Measurements from ENCODE around the gene TUBGCP2.

Gene TUBGCP2

GRCh38 chr10:133336577-133337369 is 28.1 kb upstream of the TUBGCP2 start, which contains the start of gene CALY:
CALY (minus strand) TSS chr10:133336896; CDS start chr10:133328989, 7,907 bp downstream.
- Histone ChIP-seq H3K27me3 (ENCODE audit: low read depth) (peaks cover 40% of the 10 kb centered on the region), H3K9me3 (no peaks in the 10 kb centered on the region), H3K36me3 (replicated peaks) (no peaks in the 10 kb centered on the region), H3K4me1 (no peaks in the 10 kb centered on the region; the same call in 1 of the 2 replicates), H3K4me3 (no peak within 1 kb of the TSS)
- DNase-seq (ENCODE audit: low spot score in 2 of 2): peak in 1 of 2 experiments; percentile 83
- in situ Hi-C loops (cut with MboI; ENCODE audit: low sequenced_read_pairs): no loop called here

- in situ Hi-C loops (cut with MboI; ENCODE audit: low sequenced_read_pairs): no loop called here
- Histone ChIP-seq H3K27me3 (ENCODE audit: low read depth) (peaks cover 47% of the 10 kb centered on the region), H3K9me3 (no peaks in the 10 kb centered on the region), H3K4me3 (no peak overlapping the region), H3K4me1 (no peaks in the 10 kb centered on the region; the same call in 1 of the 2 replicates), H3K36me3 (replicated peaks) (no peaks in the 10 kb centered on the region)
- no peak for DNase-seq (ENCODE audit: low spot score in 2 of 2)
Observed at GRCh38 chr10:133336118-133336576, 27.5 kb upstream of the TUBGCP2 start.

GRCh38 chr10:133335246-133336117 is 26.8 kb upstream of the TUBGCP2 start:
- Histone ChIP-seq H3K4me3 (no peak overlapping the region), H3K4me1 (no peaks in the 10 kb centered on the region; the same call in 1 of the 2 replicates), H3K27me3 (ENCODE audit: low read depth) (peaks cover 49% of the 10 kb centered on the region), H3K36me3 (replicated peaks) (no peaks in the 10 kb centered on the region), H3K9me3 (no peaks in the 10 kb centered on the region)
- peak in 1 of 2 experiments; percentile 64 for DNase-seq (ENCODE audit: low spot score in 2 of 2)
- in situ Hi-C loops (cut with MboI; ENCODE audit: low sequenced_read_pairs): no loop called here

- DNase-seq (ENCODE audit: low spot score in 2 of 2): no peak
- Histone ChIP-seq H3K4me3 (no peak overlapping the region), H3K9me3 (no peaks in the 10 kb centered on the region), H3K27me3 (ENCODE audit: low read depth) (peaks cover 49% of the 10 kb centered on the region), H3K36me3 (replicated peaks) (no peaks in the 10 kb centered on the region), H3K4me1 (peaks cover 2% of the 10 kb centered on the region; the same call in 1 of the 2 replicates)
- in situ Hi-C loops (cut with MboI; ENCODE audit: low sequenced_read_pairs): no loop called here
Observed at GRCh38 chr10:133334503-133335245, 26.0 kb upstream of the TUBGCP2 start.

- Histone ChIP-seq H3K36me3 (replicated peaks) (no peaks in the 10 kb centered on the region), H3K27me3 (ENCODE audit: low read depth) (peaks cover 49% of the 10 kb centered on the region), H3K4me1 (peaks cover 2% of the 10 kb centered on the region; the same call in 1 of the 2 replicates), H3K9me3 (no peaks in the 10 kb centered on the region), H3K4me3 (no peak overlapping the region)
- in situ Hi-C loops (cut with MboI; ENCODE audit: low sequenced_read_pairs): no loop called here
- DNase-seq (ENCODE audit: low spot score in 2 of 2): no peak
Observed at GRCh38 chr10:133332936-133333699, 24.4 kb upstream of the TUBGCP2 start.

- Histone ChIP-seq H3K9me3 (no peaks in the 10 kb centered on the region), H3K4me3 (no peak overlapping the region), H3K4me1 (peaks cover 2% of the 10 kb centered on the region; the same call in 1 of the 2 replicates), H3K36me3 (replicated peaks) (no peaks in the 10 kb centered on the region), H3K27me3 (ENCODE audit: low read depth) (peaks cover 21% of the 10 kb centered on the region)
- in situ Hi-C loops (cut with MboI; ENCODE audit: low sequenced_read_pairs): no loop called here
- peak; percentile 83 to 93 for DNase-seq (ENCODE audit: low spot score in 2 of 2)
Observed at GRCh38 chr10:133329491-133330202, 21.0 kb upstream of the TUBGCP2 start.

GRCh38 chr10:133328358-133329343 is 20.0 kb upstream of the TUBGCP2 start:
- H3K9me3 ChIP-seq: no peaks in the 10 kb centered on the region
- peaks cover 4% of the 10 kb centered on the region for H3K4me1 ChIP-seq
- no peak for DNase-seq (ENCODE audit: low spot score in 2 of 2)
- H3K36me3 ChIP-seq (replicated peaks): no peaks in the 10 kb centered on the region
- H3K27me3 ChIP-seq (ENCODE audit: low read depth): peaks cover 19% of the 10 kb centered on the region
- in situ Hi-C loops (cut with MboI; ENCODE audit: low sequenced_read_pairs): no loop called here
- H3K4me3 ChIP-seq: no peak overlapping the region

GRCh38 chr10:133327651-133328357 is 19.1 kb upstream of the TUBGCP2 start:
- peaks cover 17% of the 10 kb centered on the region for H3K27me3 ChIP-seq (ENCODE audit: low read depth)
- no peak overlapping the region for H3K4me3 ChIP-seq
- peaks cover 4% of the 10 kb centered on the region for H3K4me1 ChIP-seq
- DNase-seq (ENCODE audit: low spot score in 2 of 2): no peak
- no peaks in the 10 kb centered on the region for H3K9me3 ChIP-seq
- H3K36me3 ChIP-seq (replicated peaks): no peaks in the 10 kb centered on the region
- in situ Hi-C loops (cut with MboI; ENCODE audit: low sequenced_read_pairs): no loop called here

GRCh38 chr10:133326745-133327650 is 18.3 kb upstream of the TUBGCP2 start:
- DNase-seq (ENCODE audit: low spot score in 2 of 2): no peak
- H3K9me3 ChIP-seq: no peaks in the 10 kb centered on the region
- peaks cover 11% of the 10 kb centered on the region for H3K27me3 ChIP-seq (ENCODE audit: low read depth)
- peaks cover 4% of the 10 kb centered on the region for H3K4me1 ChIP-seq
- H3K36me3 ChIP-seq (replicated peaks): no peaks in the 10 kb centered on the region
- in situ Hi-C loops (cut with MboI; ENCODE audit: low sequenced_read_pairs): no loop called here
- no peak overlapping the region for H3K4me3 ChIP-seq

- Histone ChIP-seq H3K36me3 (replicated peaks) (no peaks in the 10 kb centered on the region), H3K27me3 (ENCODE audit: low read depth) (peaks cover 2% of the 10 kb centered on the region; the same call in 1 of the 2 replicates), H3K4me3 (no peak overlapping the region), H3K4me1 (peaks cover 4% of the 10 kb centered on the region), H3K9me3 (no peaks in the 10 kb centered on the region)
- in situ Hi-C loops (cut with MboI; ENCODE audit: low sequenced_read_pairs): no loop called here
- DNase-seq (ENCODE audit: low spot score in 2 of 2): no peak
Observed at GRCh38 chr10:133326223-133326551, 17.5 kb upstream of the TUBGCP2 start.

Data from HAP-1 (cell line).